Stimulated activated CD4-positive, alpha-beta T cell treated with anti-CD3 and anti-CD28 coated beads, TNF-alpha, amount 100 ng/mL, for 24 hours (primary cell): ENCODE measurements around the gene KLF12.

Experiments
- DNase-seq, 3 experiments: peaks; one replicate each; pipeline ENCODE4 v3.0.0-alpha.2; 2020; ENCODE audit warnings: low read depth in 3 of 3

The KLF12 gene

GRCh38 chr13:74134221-74134776, at the start of gene KLF12:
Gene KLF12 (minus strand): TSS chr13:74134404.
- peak; percentile 79 to 92 (median 84) for DNase-seq

- no peak for DNase-seq
Observed at GRCh38 chr13:74182491-74182890, 48.3 kb upstream of the KLF12 start.

DNA sequence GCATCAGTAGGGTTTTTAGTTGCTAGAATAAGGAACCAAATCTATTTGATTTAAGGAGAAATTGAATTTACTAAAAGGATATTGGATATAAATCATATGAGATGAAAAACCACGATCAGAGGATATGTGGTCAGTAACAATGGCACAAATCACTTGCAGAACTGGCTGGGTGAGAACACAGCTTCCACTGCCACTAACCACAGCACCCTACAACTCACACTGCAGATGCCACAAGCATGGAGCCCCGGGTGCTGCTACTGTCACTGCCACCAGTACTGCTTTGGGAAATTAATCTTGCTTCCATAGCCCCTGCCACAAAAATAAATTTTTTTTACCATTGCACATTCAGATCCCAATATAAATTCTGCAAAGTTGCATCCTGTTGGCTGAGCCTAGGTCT, 40.6 kb upstream of the KLF12 start:
- no peak for DNase-seq

GRCh38 chr13:74173822-74174221, 39.6 kb upstream of the KLF12 start:
- DNase-seq, result no peak

DNA sequence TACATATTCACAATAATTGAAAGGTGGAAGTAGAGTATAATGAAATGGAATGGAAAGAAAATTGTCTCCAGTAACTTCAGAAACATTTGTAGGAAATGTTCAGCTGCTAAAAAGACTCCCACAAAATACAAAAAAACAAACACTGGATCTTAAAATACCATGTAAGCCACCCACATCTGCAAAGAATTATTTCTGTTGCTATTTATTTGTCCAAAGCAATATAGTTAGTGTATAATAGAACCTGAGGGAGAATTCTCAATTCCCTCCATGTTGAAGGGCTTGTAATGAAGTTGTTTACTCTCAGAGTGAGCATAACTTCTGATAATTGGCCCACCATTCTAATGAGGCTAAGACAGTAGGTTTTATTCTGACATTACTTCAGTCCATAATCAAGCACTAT, 37.4 kb upstream of the KLF12 start:
- DNase-seq, result no peak

DNA sequence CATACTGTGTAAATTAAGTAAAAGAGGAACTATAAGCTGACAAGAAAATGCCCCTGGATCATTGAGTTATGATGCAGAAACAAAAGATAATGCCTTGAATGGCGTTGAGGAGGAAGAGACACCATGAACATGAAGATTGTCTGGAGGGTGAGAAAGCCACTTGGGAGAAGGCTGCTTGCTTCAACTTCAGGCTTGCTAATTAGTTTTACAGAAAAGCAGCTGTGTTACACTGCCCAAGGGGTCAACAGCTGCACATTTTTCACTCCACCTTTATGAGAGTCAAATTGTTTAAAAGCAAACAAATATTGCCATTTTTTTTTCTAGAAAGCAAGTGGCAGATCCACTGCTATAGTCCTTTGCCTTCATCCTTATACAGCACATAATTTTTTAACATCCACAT, 35.5 kb upstream of the KLF12 start:
- DNase-seq, result no peak

GRCh38 chr13:74168263-74168675, 34.1 kb upstream of the KLF12 start:
- no peak for DNase-seq

DNA sequence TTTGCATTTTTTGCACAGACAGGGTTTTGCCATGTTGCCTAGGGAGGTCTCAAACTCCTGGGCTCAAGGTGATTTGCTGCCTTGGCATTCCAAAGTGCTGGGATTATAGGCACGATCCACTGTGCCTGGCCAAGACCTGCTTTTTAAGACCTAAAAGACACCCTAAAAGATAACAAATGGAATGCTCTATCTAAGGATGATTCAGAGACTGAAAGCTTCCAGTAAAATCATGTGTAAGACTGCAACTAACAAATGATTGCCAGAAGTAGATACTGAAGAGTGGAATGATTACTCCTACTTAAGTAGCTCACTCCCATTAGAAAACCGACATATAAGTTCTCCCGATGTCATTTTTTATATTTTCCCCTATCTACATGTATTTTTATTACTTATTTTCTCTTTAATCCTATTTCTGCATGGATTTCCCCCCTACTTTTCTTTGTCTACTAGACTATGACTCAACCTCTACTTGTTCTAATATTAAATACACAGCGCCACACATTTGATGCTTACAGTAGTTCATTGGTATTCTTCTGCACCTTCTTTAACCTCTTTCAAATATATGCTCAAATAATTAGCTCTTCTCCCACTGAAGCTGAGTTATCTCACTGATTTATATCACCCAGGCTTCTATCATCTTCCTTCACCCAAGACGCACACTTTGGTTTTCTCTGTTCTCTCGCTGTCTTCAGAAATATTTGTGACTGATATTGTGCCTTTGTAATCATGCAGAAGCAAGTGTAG, 32.2 kb upstream of the KLF12 start:
- DNase-seq, result no peak

DNA sequence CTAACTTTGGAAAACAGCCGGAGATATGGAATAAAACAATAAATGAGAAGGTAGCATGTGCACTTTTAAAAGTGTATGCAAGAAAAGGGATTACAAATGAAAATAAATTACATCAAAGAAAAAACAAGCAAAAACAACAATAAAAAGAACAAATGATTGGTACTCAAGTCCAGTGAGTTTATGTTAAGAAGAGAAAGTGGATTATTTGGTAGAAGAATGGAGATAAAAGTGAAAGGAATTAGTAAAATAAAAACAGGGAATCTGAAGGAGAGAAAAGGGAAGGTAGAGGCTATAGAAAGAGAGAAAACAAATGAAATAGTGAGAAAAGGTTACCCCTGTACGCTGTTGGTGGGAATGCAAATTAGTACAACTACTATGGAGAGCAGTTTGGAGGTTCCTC, 28.6 kb upstream of the KLF12 start:
- no peak for DNase-seq

DNA sequence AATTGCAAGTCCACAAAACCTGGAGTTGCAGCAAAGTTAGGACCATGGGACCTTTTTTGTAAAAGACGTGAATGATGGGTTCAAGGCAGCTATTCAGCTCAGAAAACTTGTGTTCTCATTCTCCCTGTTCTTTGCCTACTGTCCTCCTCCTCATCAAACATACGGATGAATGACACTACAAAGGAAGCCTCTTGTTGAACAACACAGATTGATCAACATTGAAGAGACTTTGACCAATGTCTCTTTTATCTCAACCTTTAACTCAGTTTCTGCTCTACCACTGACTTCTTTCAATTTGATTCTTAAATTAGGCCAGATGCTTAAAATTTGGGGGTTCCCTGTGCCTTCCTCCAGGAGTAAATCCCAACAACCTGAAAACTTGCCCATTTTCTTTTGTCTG, 27.9 kb upstream of the KLF12 start:
- DNase-seq, result no peak

- no peak for DNase-seq
Observed at GRCh38 chr13:74158571-74159352, 24.6 kb upstream of the KLF12 start.

GRCh38 chr13:74158028-74158427, 23.8 kb upstream of the KLF12 start:
- no peak for DNase-seq

- DNase-seq, result no peak
Observed at GRCh38 chr13:74154981-74155380, 20.8 kb upstream of the KLF12 start.

GRCh38 chr13:74153316-74153715, 19.1 kb upstream of the KLF12 start:
- no peak for DNase-seq

GRCh38 chr13:74151859-74152258, 17.7 kb upstream of the KLF12 start:
- DNase-seq, result no peak

DNA sequence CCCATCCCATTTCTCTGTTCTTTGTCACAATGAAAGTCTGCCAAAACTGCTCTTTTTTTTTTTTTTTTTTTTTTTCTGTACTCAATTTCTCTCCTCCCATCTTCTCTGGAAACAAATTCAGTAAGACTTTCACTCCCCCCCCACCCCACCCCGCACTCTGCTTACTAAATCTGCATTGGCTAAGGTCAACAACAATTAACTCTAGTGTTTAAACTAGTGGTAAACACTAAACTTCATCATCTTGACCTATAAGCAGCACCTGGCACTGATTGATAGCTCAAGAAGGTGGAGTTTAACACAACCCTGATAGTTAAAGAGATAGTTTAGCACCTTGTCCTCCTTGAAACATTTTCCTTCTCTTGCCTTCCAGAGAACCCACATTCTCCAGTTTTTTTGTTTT, 14.1 kb upstream of the KLF12 start:
- no peak for DNase-seq

DNA sequence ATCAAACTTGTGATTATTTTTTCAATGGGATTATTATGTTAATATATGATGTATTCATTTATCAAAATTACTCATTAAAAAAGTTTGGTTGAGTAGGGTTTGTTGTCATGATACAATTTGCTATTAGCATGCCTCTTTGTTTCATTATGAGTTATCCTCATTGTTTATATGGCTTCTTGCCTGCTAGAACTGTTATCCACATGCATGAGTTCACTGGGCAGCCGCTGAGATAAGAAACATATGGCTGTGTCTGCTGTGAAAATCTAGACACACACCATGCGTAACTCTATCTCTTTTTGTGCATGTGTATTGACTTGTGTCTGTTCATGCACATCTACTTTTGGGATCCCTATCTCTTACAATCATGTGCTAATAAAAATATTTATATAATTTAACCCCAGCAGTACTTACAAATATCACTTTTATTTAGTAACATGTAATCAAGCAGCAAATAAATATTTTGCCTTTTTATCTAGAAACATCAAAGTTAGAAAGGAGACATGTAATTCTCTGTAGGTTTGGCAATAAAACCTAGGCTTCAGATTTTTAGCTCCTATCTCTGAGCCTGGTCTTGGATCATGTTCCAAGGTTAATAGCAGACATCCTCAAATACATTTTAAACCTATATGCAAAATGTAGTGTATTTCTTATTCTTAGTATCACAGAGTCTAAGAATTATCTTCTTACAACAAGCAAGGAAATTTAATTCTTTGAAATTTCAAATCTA, 11.2 kb upstream of the KLF12 start:
- no peak for DNase-seq

DNA sequence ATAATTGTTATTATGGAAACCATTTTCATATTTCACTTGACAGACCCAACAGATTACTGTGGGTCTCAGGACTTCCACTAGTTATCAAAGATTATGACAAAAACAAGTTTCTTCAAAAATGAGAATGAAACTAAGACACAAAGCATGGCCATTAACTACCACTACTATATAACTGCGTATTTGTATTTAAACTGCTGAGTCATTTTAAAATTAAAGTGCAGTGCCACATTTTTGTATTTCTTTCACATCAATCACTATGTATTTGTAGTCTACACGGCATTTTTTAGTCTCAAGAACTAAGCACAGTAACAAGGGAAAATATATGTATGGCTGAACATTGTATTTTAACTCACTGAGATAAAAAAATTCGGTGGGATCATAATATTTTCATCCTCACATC, 10.1 kb upstream of the KLF12 start:
- DNase-seq, result no peak

GRCh38 chr13:74142257-74142656, 8.1 kb upstream of the KLF12 start:
- DNase-seq, result no peak

DNA sequence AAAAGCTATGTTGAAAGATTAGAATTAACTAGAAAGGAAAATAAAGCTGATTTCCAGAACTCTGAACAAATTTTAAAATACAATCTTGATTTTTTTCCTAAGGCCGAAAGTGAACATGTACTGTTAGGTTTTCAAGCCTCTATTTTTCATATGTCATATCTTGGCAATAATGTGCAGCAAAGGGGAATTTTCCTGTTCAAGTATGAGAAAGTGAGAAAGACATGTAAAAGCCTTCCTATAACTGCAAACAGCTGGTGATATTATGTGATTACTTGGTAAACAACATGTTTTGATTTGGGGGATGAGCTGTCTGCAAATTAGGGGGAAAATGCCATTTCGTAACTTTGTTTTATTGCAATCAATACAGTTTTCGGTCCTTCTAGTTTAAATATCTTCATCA, 4.0 kb upstream of the KLF12 start:
- DNase-seq, result no peak

GRCh38 chr13:74136084-74136658, 2.0 kb upstream of the KLF12 start:
- DNase-seq, result peak in 1 of 3 experiments; percentile 39
